GM23338 (cell line): Measurements from ENCODE around the gene SLC30A3. TPM values are rescaled to one million over a fixed set of nuclear protein-coding genes. Genes with fewer than 3 reads are reported as not detected.

ENCODE experiments used
- ATAC-seq: fragments of 200-7000 bp; cut with Tn5 transposase; 3 replicates; pipeline ENCODE4 v1.9.1; 2020
- DNase-seq: peaks from one replicate; pipeline ENCODE4 v3.0.0-alpha.2; 2015; ENCODE audit warnings: low spot score
- H2AFZ ChIP-seq: fragments of 200-600 bp; sonication (generic); 2 replicates; pipeline ENCODE4 v1.8.0; 2016; ENCODE audit warnings: antibody characterized with exemption, mild to moderate bottlenecking, moderate library complexity
- H3F3A ChIP-seq: fragments of 200-600 bp; sonication (generic); replicated peaks from 2 replicates; pipeline ENCODE4 v1.8.0; 2017; ENCODE audit warnings: antibody characterized with exemption, mixed run types, low read depth
- H3K27ac ChIP-seq: fragments of 200-600 bp; sonication (generic); 2 replicates; pipeline ENCODE4 v1.6.1; 2016; ENCODE audit warnings: low read depth
- H3K27me3 ChIP-seq: fragments of 200-600 bp; sonication (generic); 2 replicates; pipeline ENCODE4 v1.8.0; 2016; ENCODE audit warnings: mild to moderate bottlenecking, mixed run types, moderate library complexity; ENCODE audit not compliant: insufficient read depth
- H3K36me3 ChIP-seq: fragments of 200-600 bp; sonication (generic); 2 replicates; pipeline ENCODE4 v1.8.0; 2016; ENCODE audit warnings: mild to moderate bottlenecking; ENCODE audit not compliant: insufficient read depth
- H3K4me1 ChIP-seq: fragments of 200-600 bp; sonication (generic); 2 replicates; pipeline ENCODE4 v1.8.0; 2016; ENCODE audit warnings: mild to moderate bottlenecking, moderate library complexity; ENCODE audit not compliant: insufficient read depth
- H3K4me2 ChIP-seq: fragments of 200-600 bp; sonication (generic); 2 replicates; pipeline ENCODE4 v1.7.1; 2017; ENCODE audit warnings: mixed run types
- H3K4me3 ChIP-seq: fragments of 200-600 bp; sonication (generic); 2 replicates; pipeline ENCODE4 v1.6.1; 2016; ENCODE audit warnings: mixed run types
- H3K79me2 ChIP-seq: fragments of 200-600 bp; sonication (generic); replicated peaks from 2 replicates; pipeline ENCODE4 v1.8.0; 2017; ENCODE audit warnings: mild to moderate bottlenecking; ENCODE audit not compliant: insufficient read depth
- H3K9me2 ChIP-seq: fragments of 200-600 bp; sonication (generic); 2 replicates; pipeline ENCODE4 v1.8.0; 2017; ENCODE audit not compliant: insufficient read depth
- H4K20me1 ChIP-seq: fragments of 200-600 bp; sonication (generic); replicated peaks from 2 replicates; pipeline ENCODE4 v1.8.0; 2017; ENCODE audit warnings: mild to moderate bottlenecking; ENCODE audit not compliant: insufficient read depth
- H3K27ac Mint-ChIP-seq: 2 replicates; pipeline ENCODE4 v1.8.0; 2020; ENCODE audit warnings: inconsistent platforms, mild to moderate bottlenecking, moderate library complexity, mixed read lengths
- H3K27me3 Mint-ChIP-seq: 3 replicates; pipeline ENCODE4 v1.8.0; 2022; ENCODE audit warnings: low read depth, mild to moderate bottlenecking, moderate library complexity, mixed read lengths, inconsistent platforms; ENCODE audit not compliant: insufficient read depth, poor library complexity
- H3K36me3 Mint-ChIP-seq: 3 replicates; pipeline ENCODE4 v1.8.0; 2021; ENCODE audit warnings: low read depth, mild to moderate bottlenecking, inconsistent platforms, moderate library complexity, mixed read lengths
- H3K4me1 Mint-ChIP-seq: 3 replicates; pipeline ENCODE4 v1.8.0; 2020; ENCODE audit warnings: mild to moderate bottlenecking, inconsistent platforms, mixed read lengths
- H3K4me3 Mint-ChIP-seq: 3 replicates; pipeline ENCODE4 v1.8.0; 2021; ENCODE audit warnings: moderate library complexity, mild to moderate bottlenecking, inconsistent platforms, mixed read lengths
- H3K9me3 Mint-ChIP-seq: 3 replicates; pipeline ENCODE4 v1.8.0; 2020; ENCODE audit warnings: moderate library complexity, mild to moderate bottlenecking, inconsistent platforms, mixed read lengths
- POLR2AphosphoS5 ChIP-seq: IDR thresholded peaks from 2 replicates; pipeline ENCODE4 v1.6.1; 2016; ENCODE audit warnings: antibody characterized with exemption, low read depth
- STAT1 ChIP-seq: IDR thresholded peaks from one replicate; pipeline ENCODE4 v1.6.1; 2016; ENCODE audit warnings: antibody characterized with exemption; ENCODE audit not compliant: unreplicated experiment
- polyA plus RNA-seq: library from polyadenylated mRNA; unstranded; fragments of >200 nt; fragmentation: Nextera tagmentation; extraction: Ambion mirVana; gene quantifications from 2 replicates; pipeline ENCODE4 v1.2.1, GENCODE V29; 2016
- total RNA-seq: library from RNA; depleted of rRNA; stranded (reverse); fragments of >200 nt; shearing (Covaris generic); gene quantifications from 2 replicates; pipeline ENCODE4 v1.2.3, GENCODE V29; 2014
- TF ChIP-seq, protein P1 (sequence below): IDR thresholded peaks from one replicate; pipeline ENCODE4 v1.6.1; 2018; ENCODE audit warnings: antibody characterized with exemption; ENCODE audit not compliant: unreplicated experiment
- TF ChIP-seq, protein P2 (sequence below), 2 experiments: fragments of 200-600 bp in 1 of 2; sonication (generic) in 1 of 2; conservative IDR thresholded peaks; 2 replicates each; pipeline versions ENCODE4 v1.5.1 to v1.6.1; 2016 to 2017; ENCODE audit warnings: antibody characterized with exemption in 2 of 2, low read depth in 2 of 2, mild to moderate bottlenecking in 2 of 2, moderate library complexity in 1 of 2
- TF ChIP-seq, protein P3 (sequence below): fragments of 250-450 bp; sonication (Bioruptor Pico); IDR thresholded peaks from 2 replicates; pipeline ENCODE4 v1.5.0; 2020; ENCODE audit warnings: mild to moderate bottlenecking, moderate library complexity

Gene SLC30A3
- total and polyA plus RNA-seq, 2 experiments from 2014 or later: 4.1 to 8.3 TPM

DNA sequence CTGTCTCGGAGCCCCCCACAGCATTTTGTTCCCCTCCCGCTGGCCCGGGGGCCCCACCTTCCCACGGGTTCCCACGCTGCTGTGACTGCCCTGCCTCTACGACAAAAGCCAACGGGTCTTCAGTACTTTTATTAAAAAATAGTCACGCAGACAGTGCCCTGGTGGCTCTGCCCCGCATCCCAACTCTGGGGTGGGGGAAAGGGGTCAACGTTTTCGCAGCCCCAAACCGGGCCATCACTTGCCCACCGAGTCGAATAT lies 44.4 kb upstream of the SLC30A3 start:
- Histone ChIP-seq H3K4me2 (peak overlapping the region; percentile 84), H3K36me3 (no peaks in the 10 kb centered on the region), H3K27ac (no peak overlapping the region), H3K27me3 (peaks cover 57% of the 10 kb centered on the region), H2AFZ (peak overlapping the region; percentile 94; the same call in 1 of the 2 replicates), H3F3A (peaks cover 10% of the 10 kb centered on the region; the same call in 1 of the 2 replicates), H3K9me2 (no peaks in the 10 kb centered on the region), H3K4me3 (peak overlapping the region; percentile 55), H3K4me1 (peaks cover 9% of the 10 kb centered on the region), H3K79me2 (no peaks in the 10 kb centered on the region), H4K20me1 (peaks cover 4% of the 10 kb centered on the region; the same call in 1 of the 2 replicates)
- ATAC-seq (no peak), DNase-seq (no peak)
- H3K27ac Mint-ChIP-seq: no peak overlapping the region
- H3K4me3 Mint-ChIP-seq: peak overlapping the region; percentile 60
- no peaks in the 10 kb centered on the region for H3K9me3 Mint-ChIP-seq
- peaks cover 54% of the 10 kb centered on the region for H3K27me3 Mint-ChIP-seq
- H3K4me1 Mint-ChIP-seq: peaks cover 6% of the 10 kb centered on the region
- TF ChIP-seq, protein P1, sequence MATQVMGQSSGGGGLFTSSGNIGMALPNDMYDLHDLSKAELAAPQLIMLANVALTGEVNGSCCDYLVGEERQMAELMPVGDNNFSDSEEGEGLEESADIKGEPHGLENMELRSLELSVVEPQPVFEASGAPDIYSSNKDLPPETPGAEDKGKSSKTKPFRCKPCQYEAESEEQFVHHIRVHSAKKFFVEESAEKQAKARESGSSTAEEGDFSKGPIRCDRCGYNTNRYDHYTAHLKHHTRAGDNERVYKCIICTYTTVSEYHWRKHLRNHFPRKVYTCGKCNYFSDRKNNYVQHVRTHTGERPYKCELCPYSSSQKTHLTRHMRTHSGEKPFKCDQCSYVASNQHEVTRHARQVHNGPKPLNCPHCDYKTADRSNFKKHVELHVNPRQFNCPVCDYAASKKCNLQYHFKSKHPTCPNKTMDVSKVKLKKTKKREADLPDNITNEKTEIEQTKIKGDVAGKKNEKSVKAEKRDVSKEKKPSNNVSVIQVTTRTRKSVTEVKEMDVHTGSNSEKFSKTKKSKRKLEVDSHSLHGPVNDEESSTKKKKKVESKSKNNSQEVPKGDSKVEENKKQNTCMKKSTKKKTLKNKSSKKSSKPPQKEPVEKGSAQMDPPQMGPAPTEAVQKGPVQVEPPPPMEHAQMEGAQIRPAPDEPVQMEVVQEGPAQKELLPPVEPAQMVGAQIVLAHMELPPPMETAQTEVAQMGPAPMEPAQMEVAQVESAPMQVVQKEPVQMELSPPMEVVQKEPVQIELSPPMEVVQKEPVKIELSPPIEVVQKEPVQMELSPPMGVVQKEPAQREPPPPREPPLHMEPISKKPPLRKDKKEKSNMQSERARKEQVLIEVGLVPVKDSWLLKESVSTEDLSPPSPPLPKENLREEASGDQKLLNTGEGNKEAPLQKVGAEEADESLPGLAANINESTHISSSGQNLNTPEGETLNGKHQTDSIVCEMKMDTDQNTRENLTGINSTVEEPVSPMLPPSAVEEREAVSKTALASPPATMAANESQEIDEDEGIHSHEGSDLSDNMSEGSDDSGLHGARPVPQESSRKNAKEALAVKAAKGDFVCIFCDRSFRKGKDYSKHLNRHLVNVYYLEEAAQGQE: no peak
- TF ChIP-seq POLR2AphosphoS5 (no peak), STAT1 (no peak)
- TF ChIP-seq, protein P2, sequence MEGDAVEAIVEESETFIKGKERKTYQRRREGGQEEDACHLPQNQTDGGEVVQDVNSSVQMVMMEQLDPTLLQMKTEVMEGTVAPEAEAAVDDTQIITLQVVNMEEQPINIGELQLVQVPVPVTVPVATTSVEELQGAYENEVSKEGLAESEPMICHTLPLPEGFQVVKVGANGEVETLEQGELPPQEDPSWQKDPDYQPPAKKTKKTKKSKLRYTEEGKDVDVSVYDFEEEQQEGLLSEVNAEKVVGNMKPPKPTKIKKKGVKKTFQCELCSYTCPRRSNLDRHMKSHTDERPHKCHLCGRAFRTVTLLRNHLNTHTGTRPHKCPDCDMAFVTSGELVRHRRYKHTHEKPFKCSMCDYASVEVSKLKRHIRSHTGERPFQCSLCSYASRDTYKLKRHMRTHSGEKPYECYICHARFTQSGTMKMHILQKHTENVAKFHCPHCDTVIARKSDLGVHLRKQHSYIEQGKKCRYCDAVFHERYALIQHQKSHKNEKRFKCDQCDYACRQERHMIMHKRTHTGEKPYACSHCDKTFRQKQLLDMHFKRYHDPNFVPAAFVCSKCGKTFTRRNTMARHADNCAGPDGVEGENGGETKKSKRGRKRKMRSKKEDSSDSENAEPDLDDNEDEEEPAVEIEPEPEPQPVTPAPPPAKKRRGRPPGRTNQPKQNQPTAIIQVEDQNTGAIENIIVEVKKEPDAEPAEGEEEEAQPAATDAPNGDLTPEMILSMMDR (conservative IDR thresholded peaks at IDR 0.05; ENCODE audit: low read depth in 2 of 2): no peak
- TF ChIP-seq, protein P3, sequence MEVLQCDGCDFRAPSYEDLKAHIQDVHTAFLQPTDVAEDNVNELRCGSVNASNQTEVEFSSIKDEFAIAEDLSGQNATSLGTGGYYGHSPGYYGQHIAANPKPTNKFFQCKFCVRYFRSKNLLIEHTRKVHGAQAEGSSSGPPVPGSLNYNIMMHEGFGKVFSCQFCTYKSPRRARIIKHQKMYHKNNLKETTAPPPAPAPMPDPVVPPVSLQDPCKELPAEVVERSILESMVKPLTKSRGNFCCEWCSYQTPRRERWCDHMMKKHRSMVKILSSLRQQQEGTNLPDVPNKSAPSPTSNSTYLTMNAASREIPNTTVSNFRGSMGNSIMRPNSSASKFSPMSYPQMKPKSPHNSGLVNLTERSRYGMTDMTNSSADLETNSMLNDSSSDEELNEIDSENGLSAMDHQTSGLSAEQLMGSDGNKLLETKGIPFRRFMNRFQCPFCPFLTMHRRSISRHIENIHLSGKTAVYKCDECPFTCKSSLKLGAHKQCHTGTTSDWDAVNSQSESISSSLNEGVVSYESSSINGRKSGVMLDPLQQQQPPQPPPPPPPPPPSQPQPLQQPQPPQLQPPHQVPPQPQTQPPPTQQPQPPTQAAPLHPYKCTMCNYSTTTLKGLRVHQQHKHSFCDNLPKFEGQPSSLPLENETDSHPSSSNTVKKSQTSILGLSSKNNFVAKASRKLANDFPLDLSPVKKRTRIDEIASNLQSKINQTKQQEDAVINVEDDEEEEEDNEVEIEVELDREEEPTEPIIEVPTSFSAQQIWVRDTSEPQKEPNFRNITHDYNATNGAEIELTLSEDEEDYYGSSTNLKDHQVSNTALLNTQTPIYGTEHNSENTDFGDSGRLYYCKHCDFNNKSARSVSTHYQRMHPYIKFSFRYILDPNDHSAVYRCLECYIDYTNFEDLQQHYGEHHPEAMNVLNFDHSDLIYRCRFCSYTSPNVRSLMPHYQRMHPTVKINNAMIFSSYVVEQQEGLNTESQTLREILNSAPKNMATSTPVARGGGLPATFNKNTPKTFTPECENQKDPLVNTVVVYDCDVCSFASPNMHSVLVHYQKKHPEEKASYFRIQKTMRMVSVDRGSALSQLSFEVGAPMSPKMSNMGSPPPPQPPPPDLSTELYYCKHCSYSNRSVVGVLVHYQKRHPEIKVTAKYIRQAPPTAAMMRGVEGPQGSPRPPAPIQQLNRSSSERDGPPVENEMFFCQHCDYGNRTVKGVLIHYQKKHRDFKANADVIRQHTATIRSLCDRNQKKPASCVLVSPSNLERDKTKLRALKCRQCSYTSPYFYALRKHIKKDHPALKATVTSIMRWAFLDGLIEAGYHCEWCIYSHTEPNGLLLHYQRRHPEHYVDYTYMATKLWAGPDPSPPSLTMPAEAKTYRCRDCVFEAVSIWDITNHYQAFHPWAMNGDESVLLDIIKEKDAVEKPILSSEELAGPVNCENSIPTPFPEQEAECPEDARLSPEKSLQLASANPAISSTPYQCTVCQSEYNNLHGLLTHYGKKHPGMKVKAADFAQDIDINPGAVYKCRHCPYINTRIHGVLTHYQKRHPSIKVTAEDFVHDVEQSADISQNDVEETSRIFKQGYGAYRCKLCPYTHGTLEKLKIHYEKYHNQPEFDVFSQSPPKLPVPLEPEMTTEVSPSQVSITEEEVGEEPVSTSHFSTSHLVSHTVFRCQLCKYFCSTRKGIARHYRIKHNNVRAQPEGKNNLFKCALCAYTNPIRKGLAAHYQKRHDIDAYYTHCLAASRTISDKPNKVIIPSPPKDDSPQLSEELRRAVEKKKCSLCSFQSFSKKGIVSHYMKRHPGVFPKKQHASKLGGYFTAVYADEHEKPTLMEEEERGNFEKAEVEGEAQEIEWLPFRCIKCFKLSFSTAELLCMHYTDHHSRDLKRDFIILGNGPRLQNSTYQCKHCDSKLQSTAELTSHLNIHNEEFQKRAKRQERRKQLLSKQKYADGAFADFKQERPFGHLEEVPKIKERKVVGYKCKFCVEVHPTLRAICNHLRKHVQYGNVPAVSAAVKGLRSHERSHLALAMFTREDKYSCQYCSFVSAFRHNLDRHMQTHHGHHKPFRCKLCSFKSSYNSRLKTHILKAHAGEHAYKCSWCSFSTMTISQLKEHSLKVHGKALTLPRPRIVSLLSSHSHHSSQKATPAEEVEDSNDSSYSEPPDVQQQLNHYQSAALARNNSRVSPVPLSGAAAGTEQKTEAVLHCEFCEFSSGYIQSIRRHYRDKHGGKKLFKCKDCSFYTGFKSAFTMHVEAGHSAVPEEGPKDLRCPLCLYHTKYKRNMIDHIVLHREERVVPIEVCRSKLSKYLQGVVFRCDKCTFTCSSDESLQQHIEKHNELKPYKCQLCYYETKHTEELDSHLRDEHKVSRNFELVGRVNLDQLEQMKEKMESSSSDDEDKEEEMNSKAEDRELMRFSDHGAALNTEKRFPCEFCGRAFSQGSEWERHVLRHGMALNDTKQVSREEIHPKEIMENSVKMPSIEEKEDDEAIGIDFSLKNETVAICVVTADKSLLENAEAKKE (CRISPR knock-in tag): no peak
- H3K36me3 Mint-ChIP-seq: peaks cover 5% of the 10 kb centered on the region; the same call in 1 of the 3 replicates
